Vagina (tissue), 2 donors: Measurements from ENCODE around the gene ANKRD49.

ENCODE experiments used
- CTCF ChIP-seq, 3 experiments: fragments of 450-650 bp in 2 of 3; fragments of 200-600 bp in 1 of 3; sonication (generic) in 1 of 3; IDR thresholded peaks; one replicate each; pipeline ENCODE4 v1.5.1; 2017 to 2019; ENCODE audit warnings: antibody characterized with exemption in 3 of 3, mild to moderate bottlenecking in 2 of 3, moderate library complexity in 2 of 3
- POLR2A ChIP-seq, 2 donors: fragments of 450-650 bp; IDR thresholded peaks; one replicate each; pipeline ENCODE4 v1.6.1; 2017; ENCODE audit warnings: antibody characterized with exemption in 2 of 2, mild to moderate bottlenecking in 2 of 2, moderate library complexity in 2 of 2
- POLR2AphosphoS5 ChIP-seq, 2 donors: sonication (generic); formaldehyde crosslinking; IDR thresholded peaks; one replicate each; pipeline ENCODE4 v1.9.0; 2017; ENCODE audit warnings: antibody characterized with exemption in 2 of 2, mild to moderate bottlenecking in 2 of 2, low read depth in 1 of 2; ENCODE audit not compliant: insufficient read depth in 1 of 2

GRCh38 chr11:94449437-94449836, 44.3 kb upstream of the ANKRD49 start:
- TF ChIP-seq CTCF (IDR thresholded peaks at IDR 0.05): no peak
- TF ChIP-seq POLR2AphosphoS5 (IDR thresholded peaks at IDR 0.05; ENCODE audit: insufficient read depth in 1 of 2, low read depth in 1 of 2): peak in 1 of 2 donors; percentile 55
- no peak for TF ChIP-seq POLR2A (IDR thresholded peaks at IDR 0.05)
